Activated CD4-positive, alpha-beta T cell treated with anti-CD3 and anti-CD28 coated beads, Interleukin-2, amount 50 U/mL, for 4 hours (primary cell): ENCODE measurements around the gene NPIPB12.
"Not testable (repeated sequence)": the region's sequence is repeated elsewhere in the genome, so short reads cannot be mapped to it uniquely, and the experiment has no call there.

ENCODE experiments used
- DNase-seq, 2 experiments: peaks; one replicate each; pipeline ENCODE4 v3.0.0-alpha.2; 2020

Gene NPIPB12

GRCh38 chr16:29506308-29506707, at the start of gene NPIPB12:
Gene NPIPB12, minus strand, starts transcription at chr16:29506408.
- not testable (repeated sequence) for DNase-seq

GRCh38 chr16:29521520-29521919, 15.3 kb upstream of the NPIPB12 start:
- DNase-seq = not testable (repeated sequence)

GRCh38 chr16:29482276-29482675, 23.9 kb downstream of the NPIPB12 start:
- peak in 1 of 2 experiments; percentile 0 for DNase-seq

GRCh38 chr16:29472065-29472464, 34.1 kb downstream of the NPIPB12 start:
- DNase-seq = not testable (repeated sequence)

GRCh38 chr16:29469660-29470059, 36.5 kb downstream of the NPIPB12 start:
- DNase-seq = peak; percentile 6 to 15

- DNase-seq = not testable (repeated sequence)
Observed at GRCh38 chr16:29467654-29468366, 38.4 kb downstream of the NPIPB12 start.

GRCh38 chr16:29466904-29467303, 39.3 kb downstream of the NPIPB12 start:
- DNase-seq = not testable (repeated sequence)

- not testable (repeated sequence) for DNase-seq
Observed at GRCh38 chr16:29465985-29466824, 40.0 kb downstream of the NPIPB12 start.

- DNase-seq = not testable (repeated sequence)
Observed at GRCh38 chr16:29460647-29461030, 45.6 kb downstream of the NPIPB12 start.

GRCh38 chr16:29459706-29460646, 46.2 kb downstream of the NPIPB12 start, which contains the start of gene SULT1A4:
Gene SULT1A4, plus strand, starts transcription at chr16:29459913. Its CDS starts 1,473 bp downstream, at chr16:29461386.
- DNase-seq = not testable (repeated sequence)

GRCh38 chr16:29457660-29458059, 48.5 kb downstream of the NPIPB12 start:
- DNase-seq = not testable (repeated sequence)

- not testable (repeated sequence) for DNase-seq
Observed at GRCh38 chr16:29454828-29455227, 51.4 kb downstream of the NPIPB12 start.

- not testable (repeated sequence) for DNase-seq
Observed at GRCh38 chr16:29454269-29454668, 51.9 kb downstream of the NPIPB12 start, which contains the start of the genes BOLA2 and SLX1B. Gene BOLA2, minus strand, starts transcription at chr16:29454351. Its CDS starts 98 bp downstream, at chr16:29454253. Gene SLX1B, plus strand, starts transcription at chr16:29454533.

- DNase-seq = not testable (repeated sequence)
Observed at GRCh38 chr16:29453754-29454153, 52.5 kb downstream of the NPIPB12 start.
